ENCODE data around the gene RAB6B. TPM values are rescaled to one million over a fixed set of nuclear protein-coding genes. Genes with fewer than 3 reads are reported as not detected.

RAB6B gene
- total and polyA plus RNA-seq, 4 experiments from 2014 or later, result 0.34 to 1.8 (median 0.46) TPM

DNA sequence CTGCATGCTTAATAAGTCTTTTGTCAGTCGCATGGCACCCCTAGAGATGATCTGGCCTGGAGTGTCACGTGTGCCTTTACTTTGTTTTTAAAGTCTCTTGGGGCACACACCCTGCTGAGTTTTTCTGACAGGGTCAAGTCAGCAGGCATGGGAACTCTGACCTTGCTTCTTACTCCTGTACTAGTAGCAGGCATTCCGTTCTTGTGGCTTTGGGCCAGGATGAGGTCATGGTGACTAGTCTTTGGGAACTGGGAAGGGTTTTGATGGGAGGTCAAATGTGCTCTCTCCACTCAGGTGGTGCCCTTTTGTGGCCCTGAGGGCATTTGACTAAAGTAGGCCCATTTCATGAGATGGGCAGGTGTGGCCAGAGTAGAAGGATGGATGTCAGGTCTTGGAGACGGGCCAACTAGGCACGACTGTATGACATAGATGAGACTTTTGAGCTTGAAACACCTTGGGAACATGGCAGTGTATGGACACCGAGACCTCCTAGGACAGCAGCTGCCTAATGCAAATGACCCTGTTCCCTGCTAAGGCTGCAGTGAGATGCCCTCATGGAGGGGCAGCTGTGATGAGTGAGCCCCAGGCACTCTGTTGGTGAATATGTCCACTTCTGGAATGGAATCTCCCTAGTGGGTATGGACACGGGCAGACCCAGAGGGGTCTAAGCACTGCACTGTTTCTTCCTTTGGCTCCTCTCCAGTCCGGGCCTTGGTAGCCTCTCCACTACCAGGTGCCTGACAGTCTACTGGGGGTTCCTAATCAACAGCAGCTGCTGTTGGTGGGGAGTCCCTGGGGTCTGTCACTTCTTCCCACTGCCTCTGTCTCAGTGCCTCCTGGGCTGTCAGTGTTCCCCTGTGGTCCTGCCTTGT is 73.7 kb downstream of the RAB6B start:
- no peaks in the 10 kb centered on the region for H3K4me1 ChIP-seq (ENCODE audit: insufficient read depth, low read length)
- H3K36me3 ChIP-seq (ENCODE audit: insufficient read depth, low read length), result peaks cover 55% of the 10 kb centered on the region
- no peak overlapping the region for H3K27ac ChIP-seq (ENCODE audit: low read depth, low read length)
- Mint-ChIP-seq H3K4me1 (peaks cover 0 to 4% (median 2%) of the 10 kb centered on the region in 4 donors), H3K9me3 (no peaks in the 10 kb centered on the region), H3K27me3 (no peaks in the 10 kb centered on the region), H3K27ac (peak overlapping the region in 3 of 7 donors; percentile 22 to 47 (median 32)), H3K4me3 (no peak overlapping the region), H3K36me3 (peaks cover 65 to 84% of the 10 kb centered on the region in 2 donors)
- intact Hi-C loops (cut with micrococcal nuclease), result no loop called here
- DNase-seq, result no peak
- no peaks in the 10 kb centered on the region for H3K27me3 ChIP-seq (ENCODE audit: insufficient read depth, low read length)
- H3K9me3 ChIP-seq (ENCODE audit: control insufficient read depth in 1 of 2, low read length in 2 of 2), result no peaks in the 10 kb centered on the region
- CTCF ChIA-PET (ENCODE audit: partially characterized antibody), result interaction anchor here (1.4 kb wide), 1 partner anchor 651 kb away, joined by 3 read pairs; no protein-coding TSS in a partner anchor
- no peak overlapping the region for H3K4me3 ChIP-seq (ENCODE audit: low read length in 2 of 2)
- POLR2A ChIA-PET (ENCODE audit: partially characterized antibody), result no interaction called here

DNA sequence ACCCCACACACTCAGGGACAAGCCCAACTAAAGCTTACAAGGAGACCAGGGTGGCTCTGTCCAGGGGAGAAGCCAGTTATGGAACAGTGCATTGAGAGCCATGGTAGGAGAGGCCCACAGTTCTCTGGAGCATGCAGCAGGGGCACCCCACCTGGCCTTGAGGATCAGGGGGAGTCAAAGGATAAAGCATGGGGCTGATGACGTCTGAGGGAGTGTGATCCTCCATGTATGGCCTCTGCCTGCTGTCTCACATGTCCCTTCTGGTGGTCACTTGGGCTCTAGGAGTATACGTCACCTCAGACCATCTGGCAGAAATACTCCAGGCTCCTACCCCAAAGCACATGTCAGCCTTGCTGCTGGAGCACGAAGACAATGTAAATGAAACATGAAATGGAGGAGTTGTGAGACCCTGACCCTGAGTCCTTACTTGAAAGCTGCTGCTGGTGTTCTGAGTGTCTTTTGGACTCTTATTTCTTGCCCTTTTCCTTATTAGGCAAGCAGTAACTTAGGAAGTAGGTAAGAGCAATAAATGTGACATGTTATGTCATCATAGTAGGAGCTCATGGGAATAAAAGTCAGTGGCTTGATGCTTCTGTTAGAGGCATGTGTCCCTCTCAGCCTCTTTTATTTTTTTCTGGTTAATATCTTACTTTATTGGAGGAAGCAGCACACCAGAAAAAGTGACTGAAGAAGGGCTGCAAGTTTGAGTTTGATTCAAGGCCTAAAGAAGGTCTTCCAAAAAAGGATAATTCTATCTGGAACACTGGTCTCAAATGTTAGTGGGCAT is 74.6 kb downstream of the RAB6B start:
- no peak overlapping the region for H3K27ac ChIP-seq (ENCODE audit: low read depth, low read length)
- DNase-seq, result no peak
- H3K4me1 ChIP-seq (ENCODE audit: insufficient read depth, low read length), result no peaks in the 10 kb centered on the region
- no peak overlapping the region for H3K4me3 ChIP-seq (ENCODE audit: low read length in 2 of 2)
- Mint-ChIP-seq H3K27me3 (no peaks in the 10 kb centered on the region), H3K4me3 (no peak overlapping the region), H3K36me3 (peaks cover 64 to 88% of the 10 kb centered on the region in 2 donors), H3K9me3 (no peaks in the 10 kb centered on the region), H3K27ac (peak overlapping the region in 4 of 7 donors; percentile 5 to 85 (median 28)), H3K4me1 (peaks cover 0 to 4% (median 2%) of the 10 kb centered on the region in 4 donors)
- peaks cover 57% of the 10 kb centered on the region for H3K36me3 ChIP-seq (ENCODE audit: insufficient read depth, low read length)
- ChIA-PET CTCF (ENCODE audit: partially characterized antibody) (interaction anchor here (1.3 to 1.4 kb wide), 2 partner anchors 102 to 652 kb away, joined by 3 read pairs; no protein-coding TSS in a partner anchor), POLR2A (ENCODE audit: partially characterized antibody) (no interaction called here)
- no peaks in the 10 kb centered on the region for H3K9me3 ChIP-seq (ENCODE audit: control insufficient read depth in 1 of 2, low read length in 2 of 2)
- intact Hi-C loops (cut with micrococcal nuclease), result no loop called here
- no peaks in the 10 kb centered on the region for H3K27me3 ChIP-seq (ENCODE audit: insufficient read depth, low read length)

DNA sequence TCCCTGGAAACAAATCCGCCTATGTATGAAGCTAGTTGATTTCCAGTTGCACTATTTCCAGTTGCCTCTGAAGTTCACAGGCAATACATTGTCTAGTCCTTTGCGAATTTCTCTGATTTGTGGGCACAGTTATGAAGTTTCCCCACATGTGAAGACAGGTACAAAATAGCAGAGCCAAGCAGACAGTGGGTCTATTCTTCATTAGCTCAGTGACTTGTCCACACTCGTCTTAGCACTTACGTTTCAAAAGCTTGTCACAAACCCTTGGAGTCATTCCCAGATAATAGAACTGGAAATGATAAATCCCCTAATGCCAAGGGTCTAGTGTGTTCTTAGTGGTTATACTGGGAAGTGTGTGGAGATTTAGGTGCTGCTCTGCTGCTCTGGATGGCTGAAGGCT is 75.6 kb downstream of the RAB6B start:
- Histone ChIP-seq H3K27ac (ENCODE audit: low read depth, low read length) (no peak overlapping the region), H3K4me1 (ENCODE audit: insufficient read depth, low read length) (no peaks in the 10 kb centered on the region), H3K36me3 (ENCODE audit: insufficient read depth, low read length) (peaks cover 67% of the 10 kb centered on the region), H3K9me3 (ENCODE audit: control insufficient read depth in 1 of 2, low read length in 2 of 2) (no peaks in the 10 kb centered on the region), H3K27me3 (ENCODE audit: insufficient read depth, low read length) (no peaks in the 10 kb centered on the region), H3K4me3 (ENCODE audit: low read length in 2 of 2) (no peak overlapping the region)
- POLR2A ChIA-PET (ENCODE audit: partially characterized antibody), result no interaction called here
- Mint-ChIP-seq H3K9me3 (no peaks in the 10 kb centered on the region), H3K27ac (no peak overlapping the region), H3K36me3 (peaks cover 59 to 88% of the 10 kb centered on the region in 2 donors), H3K4me3 (no peak overlapping the region), H3K27me3 (no peaks in the 10 kb centered on the region), H3K4me1 (peaks cover 0 to 7% (median 3%) of the 10 kb centered on the region in 4 donors)
- CTCF ChIA-PET (ENCODE audit: partially characterized antibody), result interaction anchor here (0.7 to 1.4 kb wide), 4 partner anchors 47 to 653 kb away, joined by 3 to 7 read pairs (median 3); no protein-coding TSS in a partner anchor
- intact Hi-C loops (cut with micrococcal nuclease), result no loop called here
- no peak for DNase-seq

DNA sequence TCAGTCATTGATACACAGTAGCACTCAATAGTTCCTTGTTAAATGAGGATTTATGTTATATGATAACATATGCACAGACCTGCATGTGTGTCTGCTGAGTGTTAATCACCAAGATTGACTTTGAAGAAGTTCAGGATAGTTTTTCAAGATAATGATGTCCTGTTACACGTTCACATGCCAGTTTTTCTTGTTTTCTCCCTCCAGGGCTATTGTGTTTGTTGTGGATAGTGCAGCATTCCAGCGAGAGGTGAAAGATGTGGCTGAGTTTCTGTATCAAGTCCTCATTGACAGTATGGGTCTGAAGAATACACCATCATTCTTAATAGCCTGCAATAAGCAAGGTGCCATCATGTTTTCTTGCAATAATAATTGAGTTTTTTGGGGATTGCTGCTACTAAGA is 80.3 kb downstream of the RAB6B start:
- no peaks in the 10 kb centered on the region for H3K9me3 Mint-ChIP-seq
- Histone ChIP-seq H3K27ac (ENCODE audit: low read depth, low read length) (no peak overlapping the region), H3K4me3 (ENCODE audit: low read length in 2 of 2) (no peak overlapping the region), H3K4me1 (ENCODE audit: insufficient read depth, low read length) (peaks cover 5% of the 10 kb centered on the region), H3K9me3 (ENCODE audit: control insufficient read depth in 1 of 2, low read length in 2 of 2) (no peaks in the 10 kb centered on the region), H3K36me3 (ENCODE audit: insufficient read depth, low read length) (peaks cover 50% of the 10 kb centered on the region), H3K27me3 (ENCODE audit: insufficient read depth, low read length) (no peaks in the 10 kb centered on the region)
- no peaks in the 10 kb centered on the region for H3K27me3 Mint-ChIP-seq
- DNase-seq, result no peak
- ChIA-PET POLR2A (ENCODE audit: partially characterized antibody) (no interaction called here), CTCF (ENCODE audit: partially characterized antibody) (no interaction called here)
- H3K4me1 Mint-ChIP-seq, result peaks cover 11 to 23% (median 18%) of the 10 kb centered on the region in 4 donors
- peaks cover 48 to 80% of the 10 kb centered on the region in 2 donors for H3K36me3 Mint-ChIP-seq
- no peak overlapping the region for H3K4me3 Mint-ChIP-seq
- intact Hi-C loops (cut with micrococcal nuclease), result no loop called here
- peak overlapping the region in 2 of 7 donors; percentile 24 to 65 for H3K27ac Mint-ChIP-seq

DNA sequence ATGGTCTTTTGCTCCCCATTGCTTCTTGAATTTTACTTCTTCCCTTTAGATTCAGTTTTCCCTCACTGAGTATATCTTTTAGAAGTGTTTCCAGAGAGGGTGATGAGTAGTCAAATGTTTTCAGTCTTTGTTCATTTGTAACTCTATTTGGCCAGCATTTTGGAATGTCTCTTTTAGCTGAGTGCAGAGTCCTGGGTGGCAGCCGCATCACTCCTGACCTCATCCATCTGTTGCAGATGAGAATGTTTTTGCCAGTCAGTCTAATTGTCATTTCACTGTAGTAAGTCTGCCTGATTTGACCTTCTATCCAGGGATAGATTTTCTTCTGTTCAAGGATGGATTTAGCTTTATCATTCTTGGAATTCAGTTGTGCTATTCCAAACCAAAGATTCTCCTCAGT is 82.8 kb downstream of the RAB6B start:
- ChIA-PET CTCF (ENCODE audit: partially characterized antibody) (no interaction called here), POLR2A (ENCODE audit: partially characterized antibody) (no interaction called here)
- Mint-ChIP-seq H3K4me3 (no peak overlapping the region), H3K9me3 (no peaks in the 10 kb centered on the region), H3K27ac (peak overlapping the region in 4 of 7 donors; percentile 11 to 86 (median 46)), H3K36me3 (peaks cover 43 to 80% of the 10 kb centered on the region in 2 donors), H3K4me1 (peaks cover 16 to 41% (median 23%) of the 10 kb centered on the region in 4 donors), H3K27me3 (no peaks in the 10 kb centered on the region)
- H3K4me1 ChIP-seq (ENCODE audit: insufficient read depth, low read length), result peaks cover 9% of the 10 kb centered on the region
- H3K4me3 ChIP-seq (ENCODE audit: low read length in 2 of 2), result no peak overlapping the region
- no peaks in the 10 kb centered on the region for H3K9me3 ChIP-seq (ENCODE audit: control insufficient read depth in 1 of 2, low read length in 2 of 2)
- no peak for DNase-seq
- intact Hi-C loops (cut with micrococcal nuclease), result no loop called here
- H3K36me3 ChIP-seq (ENCODE audit: insufficient read depth, low read length), result peaks cover 48% of the 10 kb centered on the region
- no peak overlapping the region for H3K27ac ChIP-seq (ENCODE audit: low read depth, low read length)
- H3K27me3 ChIP-seq (ENCODE audit: insufficient read depth, low read length), result no peaks in the 10 kb centered on the region

DNA sequence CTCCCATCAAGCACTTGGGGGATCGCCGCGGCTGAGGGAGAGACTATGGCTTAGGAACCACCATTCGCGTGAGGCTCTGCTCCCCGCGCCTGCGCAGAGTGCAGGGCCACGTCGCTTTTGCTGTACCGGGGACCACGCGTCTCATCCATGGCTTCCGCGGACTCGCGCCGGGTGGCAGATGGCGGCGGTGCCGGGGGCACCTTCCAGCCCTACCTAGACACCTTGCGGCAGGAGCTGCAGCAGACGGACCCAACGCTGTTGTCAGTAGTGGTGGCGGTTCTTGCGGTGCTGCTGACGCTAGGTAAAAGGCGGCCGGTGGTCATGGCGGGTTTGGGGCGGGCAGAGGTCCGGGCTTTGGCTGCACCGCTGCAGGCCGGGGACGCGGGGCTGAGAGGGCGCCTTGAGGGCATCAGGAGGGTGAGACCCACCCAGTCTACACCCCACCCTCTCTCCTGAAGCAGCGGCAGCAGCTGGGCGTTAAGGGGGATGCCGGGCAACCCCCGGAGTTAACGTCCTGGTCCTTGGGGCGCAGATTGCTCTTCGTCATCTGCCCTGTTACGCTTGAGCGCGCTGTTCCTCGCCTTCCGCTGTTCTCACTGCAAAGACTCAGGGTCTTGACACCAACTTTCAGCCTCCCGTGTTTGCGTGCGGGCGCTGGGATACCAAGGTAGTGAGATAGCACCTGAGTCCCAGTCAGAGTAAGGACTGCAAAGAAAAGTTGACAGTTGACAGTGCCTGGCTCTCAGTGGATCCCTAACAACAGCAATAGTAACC is 89.8 kb downstream of the RAB6B start, which contains the start of gene SRPRB:
TSS of gene SRPRB (plus strand) at position 114 of the 774 bp plus-strand sequence. CDS start at position 148, 34 bp downstream.
- no peaks in the 10 kb centered on the region for H3K9me3 ChIP-seq (ENCODE audit: control insufficient read depth in 1 of 2, low read length in 2 of 2)
- DNase-seq, result peak; percentile 93 to 98 (median 96)
- peaks cover 0 to 5% of the 10 kb centered on the region in 2 donors for H3K27me3 Mint-ChIP-seq
- H3K4me1 Mint-ChIP-seq, result peaks cover 20 to 47% (median 29%) of the 10 kb centered on the region in 4 donors
- H3K27ac Mint-ChIP-seq, result peak within 1 kb of the TSS; percentile 92 to 98 (median 95)
- ChIA-PET CTCF (ENCODE audit: partially characterized antibody) (interaction anchor here (0.8 to 3.2 kb wide), 3 partner anchors 12 to 346 kb away, joined by 3 to 19 read pairs (median 3); no protein-coding TSS in a partner anchor), POLR2A (ENCODE audit: partially characterized antibody) (interaction anchor here (0.7 kb wide), 1 partner anchor 232 kb away, joined by 3 read pairs; the partner anchor contains the start of gene CDV3)
- peak within 1 kb of the TSS; percentile 57 to 85 for H3K4me3 ChIP-seq (ENCODE audit: low read length in 2 of 2)
- no peaks in the 10 kb centered on the region for H3K9me3 Mint-ChIP-seq
- peak within 1 kb of the TSS; percentile 94 to 98 (median 98) for H3K4me3 Mint-ChIP-seq
- no peaks in the 10 kb centered on the region for H3K27me3 ChIP-seq (ENCODE audit: insufficient read depth, low read length)
- intact Hi-C loops (cut with micrococcal nuclease), result loop anchor here (1.0 to 10.0 kb wide), 9 partner anchors 13 to 1391 kb away; partner anchors contain the start of genes ANAPC13, CDV3, CEP63 and DNAJC13
- H3K36me3 Mint-ChIP-seq, result peaks cover 20 to 39% of the 10 kb centered on the region in 2 donors
- H3K4me1 ChIP-seq (ENCODE audit: insufficient read depth, low read length), result peaks cover 29% of the 10 kb centered on the region
- peaks cover 13% of the 10 kb centered on the region for H3K36me3 ChIP-seq (ENCODE audit: insufficient read depth, low read length)
- H3K27ac ChIP-seq (ENCODE audit: low read depth, low read length), result peak within 1 kb of the TSS; percentile 65
